WTC11 (cell line): ENCODE results near the gene KNG1. TPM values are rescaled to one million over a fixed set of nuclear protein-coding genes. Genes with fewer than 3 reads are reported as not detected.

Experiments used
- ATAC-seq: fragments of 200-7000 bp; cut with Tn5 transposase; 2 replicates; pipeline ENCODE4 v1.10.0; 2021; ENCODE audit warnings: mild to moderate bottlenecking, moderate library complexity
- CTCF ChIA-PET: fragments of 300-600 bp; sonication (Branson Sonifier 250); formaldehyde crosslinking; loops from one replicate; lab custom pipeline; 2021; ENCODE audit warnings: antibody characterized with exemption; lab: Charles Lee
- POLR2A ChIA-PET: fragments of 350-600 bp; sonication (Branson Sonifier 250); formaldehyde crosslinking; loops from one replicate; lab custom pipeline; 2021; ENCODE audit warnings: antibody characterized with exemption; lab: Charles Lee
- DNase-seq: peaks from one replicate; pipeline ENCODE4 v3.0.0; 2021; ENCODE audit warnings: low spot score
- H3K27ac Mint-ChIP-seq: 2 replicates; pipeline ENCODE4 v1.8.0; 2021; ENCODE audit warnings: mixed read lengths
- H3K27me3 Mint-ChIP-seq: 2 replicates; pipeline ENCODE4 v1.8.0; 2021; ENCODE audit warnings: low read depth, mild to moderate bottlenecking, moderate library complexity, mixed read lengths
- H3K36me3 Mint-ChIP-seq: 2 replicates; pipeline ENCODE4 v1.8.0; 2021; ENCODE audit warnings: mixed read lengths
- H3K4me1 Mint-ChIP-seq: 2 replicates; pipeline ENCODE4 v1.8.0; 2022; ENCODE audit warnings: mixed read lengths
- H3K4me3 Mint-ChIP-seq: 2 replicates; pipeline ENCODE4 v1.8.0; 2021; ENCODE audit warnings: mild to moderate bottlenecking, moderate library complexity, mixed read lengths
- H3K9me3 Mint-ChIP-seq: 2 replicates; pipeline ENCODE4 v1.8.0; 2021; ENCODE audit warnings: mixed read lengths
- CREB1 ChIP-seq: sonication (generic); formaldehyde crosslinking; IDR thresholded peaks from 2 replicates; pipeline ENCODE4 v1.8.0; 2023; ENCODE audit warnings: mild to moderate bottlenecking, missing genetic modification reagents
- CREM ChIP-seq: sonication (generic); formaldehyde crosslinking; IDR thresholded peaks from 2 replicates; pipeline ENCODE4 v1.8.1; 2022; ENCODE audit warnings: mild to moderate bottlenecking, missing genetic modification reagents, moderate library complexity
- ETV6 ChIP-seq: sonication (generic); formaldehyde crosslinking; IDR thresholded peaks from 2 replicates; pipeline ENCODE4 v1.8.1; 2022; ENCODE audit warnings: mild to moderate bottlenecking, missing genetic modification reagents
- FOXK1 ChIP-seq: sonication (generic); formaldehyde crosslinking; IDR thresholded peaks from 2 replicates; pipeline ENCODE4 v1.8.0; 2022; ENCODE audit warnings: mild to moderate bottlenecking, moderate library complexity, missing genetic modification reagents
- FOXP1 ChIP-seq: sonication (generic); formaldehyde crosslinking; IDR thresholded peaks from 2 replicates; pipeline ENCODE4 v1.8.0; 2022; ENCODE audit warnings: missing genetic modification reagents, mild to moderate bottlenecking, moderate library complexity, borderline replicate concordance
- GTF2I ChIP-seq: fragments of 250-450 bp; sonication (Bioruptor Pico); conservative IDR thresholded peaks from 2 replicates; pipeline ENCODE4 v1.4.0; 2021; ENCODE audit warnings: mild to moderate bottlenecking
- HMGA2 ChIP-seq: fragments of 250-450 bp; sonication (Bioruptor Pico); IDR thresholded peaks from 2 replicates; pipeline ENCODE4 v1.4.0; 2021; ENCODE audit warnings: mild to moderate bottlenecking, moderate library complexity
- JUN ChIP-seq: sonication (generic); formaldehyde crosslinking; IDR thresholded peaks from 2 replicates; pipeline ENCODE4 v1.8.0; 2023; ENCODE audit warnings: mild to moderate bottlenecking, missing genetic modification reagents
- MYBL2 ChIP-seq: sonication (generic); formaldehyde crosslinking; IDR thresholded peaks from 2 replicates; pipeline ENCODE4 v1.8.1; 2023; ENCODE audit warnings: mild to moderate bottlenecking, moderate library complexity, missing genetic modification reagents
- NFYB ChIP-seq: sonication (generic); formaldehyde crosslinking; conservative IDR thresholded peaks from 2 replicates; pipeline ENCODE4 v1.8.0; 2022; ENCODE audit warnings: low read depth, missing genetic modification reagents
- RORB ChIP-seq: fragments of 250-450 bp; sonication (Bioruptor Pico); IDR thresholded peaks from 2 replicates; pipeline ENCODE4 v1.9.0; 2021; ENCODE audit warnings: mild to moderate bottlenecking
- ZNF138 ChIP-seq: sonication (generic); formaldehyde crosslinking; conservative IDR thresholded peaks from 2 replicates; pipeline ENCODE4 v1.8.1; 2022; ENCODE audit warnings: mild to moderate bottlenecking, moderate library complexity, missing genetic modification reagents
- ZNF219 ChIP-seq: sonication (generic); formaldehyde crosslinking; IDR thresholded peaks from 2 replicates; pipeline ENCODE4 v1.8.0; 2023; ENCODE audit warnings: missing genetic modification reagents, mild to moderate bottlenecking, borderline replicate concordance
- ZNF281 ChIP-seq: sonication (generic); formaldehyde crosslinking; IDR thresholded peaks from 2 replicates; pipeline ENCODE4 v1.8.0; 2023; ENCODE audit warnings: mild to moderate bottlenecking, missing genetic modification reagents
- ZNF512 ChIP-seq: sonication (generic); formaldehyde crosslinking; IDR thresholded peaks from 2 replicates; pipeline ENCODE4 v1.8.1; 2022; ENCODE audit warnings: missing genetic modification reagents, borderline replicate concordance
- ZNF532 ChIP-seq: fragments of 250-450 bp; sonication (Bioruptor Pico); IDR thresholded peaks from 2 replicates; pipeline ENCODE4 v1.9.0; 2021; ENCODE audit warnings: mild to moderate bottlenecking, borderline replicate concordance
- ZNF671 ChIP-seq: fragments of 250-450 bp; sonication (Bioruptor Pico); IDR thresholded peaks from 2 replicates; pipeline ENCODE4 v1.8.0; 2021; ENCODE audit warnings: mild to moderate bottlenecking
- ZSCAN18 ChIP-seq: fragments of 250-450 bp; sonication (Bioruptor Pico); IDR thresholded peaks from 2 replicates; pipeline ENCODE4 v2.1.2; 2022; ENCODE audit warnings: mild to moderate bottlenecking, moderate library complexity
- total RNA-seq: library from RNA; stranded (reverse); gene quantifications from 3 replicates; pipeline ENCODE4 v1.2.3, GENCODE V29; 2021
- TF ChIP-seq, protein P1 (sequence below): sonication (generic); formaldehyde crosslinking; conservative IDR thresholded peaks from 2 replicates; pipeline ENCODE4 v1.8.1; 2022; ENCODE audit warnings: mild to moderate bottlenecking, missing genetic modification reagents
- TF ChIP-seq, protein P2 (sequence below): fragments of 250-450 bp; sonication (Bioruptor Pico); IDR thresholded peaks from 2 replicates; pipeline ENCODE4 v1.9.0; 2021; ENCODE audit warnings: moderate library complexity, mild to moderate bottlenecking, inconsistent platforms, borderline replicate concordance
- TF ChIP-seq, protein P3 (sequence below): sonication (generic); formaldehyde crosslinking; IDR thresholded peaks from 2 replicates; pipeline ENCODE4 v1.8.1; 2023; ENCODE audit warnings: mild to moderate bottlenecking, missing genetic modification reagents, moderate library complexity

The KNG1 gene
- total RNA-seq, 1 experiment from 2014 or later: 0.13 TPM

GRCh38 chr3:186759231-186759930 is 42.2 kb downstream of the KNG1 start:
- no peak overlapping the region for H3K27ac Mint-ChIP-seq
- TF ChIP-seq ZSCAN18 (CRISPR knock-in tag) (no peak), ETV6 (CRISPR knock-in tag) (no peak), FOXP1 (CRISPR knock-in tag) (no peak), FOXK1 (CRISPR knock-in tag) (no peak), ZNF281 (CRISPR knock-in tag) (no peak), JUN (no peak), CREB1 (CRISPR knock-in tag) (no peak), NFYB (no peak), MYBL2 (CRISPR knock-in tag) (no peak)
- TF ChIP-seq, protein P1, sequence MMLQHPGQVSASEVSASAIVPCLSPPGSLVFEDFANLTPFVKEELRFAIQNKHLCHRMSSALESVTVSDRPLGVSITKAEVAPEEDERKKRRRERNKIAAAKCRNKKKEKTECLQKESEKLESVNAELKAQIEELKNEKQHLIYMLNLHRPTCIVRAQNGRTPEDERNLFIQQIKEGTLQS (CRISPR knock-in tag): no peak
- TF ChIP-seq, protein P2, sequence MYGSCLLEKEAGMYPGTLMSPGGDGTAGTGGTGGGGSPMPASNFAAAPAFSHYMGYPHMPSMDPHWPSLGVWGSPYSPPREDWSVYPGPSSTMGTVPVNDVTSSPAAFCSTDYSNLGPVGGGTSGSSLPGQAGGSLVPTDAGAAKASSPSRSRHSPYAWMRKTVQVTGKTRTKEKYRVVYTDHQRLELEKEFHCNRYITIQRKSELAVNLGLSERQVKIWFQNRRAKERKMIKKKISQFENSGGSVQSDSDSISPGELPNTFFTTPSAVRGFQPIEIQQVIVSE (CRISPR knock-in tag): no peak
- peaks cover 12% of the 10 kb centered on the region for H3K4me1 Mint-ChIP-seq
- ATAC-seq: peak; percentile 56
- CTCF ChIA-PET: interaction anchor here (2.1 kb wide), 1 partner anchor 145 kb away, joined by 7 read pairs; no protein-coding TSS in a partner anchor
- H3K36me3 Mint-ChIP-seq: no peaks in the 10 kb centered on the region
- no peak overlapping the region for H3K4me3 Mint-ChIP-seq
- H3K27me3 Mint-ChIP-seq: no peaks in the 10 kb centered on the region; the same call in 1 of the 2 replicates
- H3K9me3 Mint-ChIP-seq: no peaks in the 10 kb centered on the region
- peak; percentile 19 for DNase-seq
- POLR2A ChIA-PET: no interaction called here

GRCh38 chr3:186760141-186760833 is 43.1 kb downstream of the KNG1 start:
- H3K27me3 Mint-ChIP-seq: no peaks in the 10 kb centered on the region; the same call in 1 of the 2 replicates
- CTCF ChIA-PET: interaction anchor here (2.1 kb wide), 1 partner anchor 146 kb away, joined by 7 read pairs; no protein-coding TSS in a partner anchor
- ATAC-seq: no peak
- H3K27ac Mint-ChIP-seq: no peak overlapping the region
- no peak overlapping the region for H3K4me3 Mint-ChIP-seq
- DNase-seq: no peak
- POLR2A ChIA-PET: no interaction called here
- peaks cover 3% of the 10 kb centered on the region for H3K36me3 Mint-ChIP-seq
- peaks cover 4% of the 10 kb centered on the region; the same call in 1 of the 2 replicates for H3K9me3 Mint-ChIP-seq
- H3K4me1 Mint-ChIP-seq: peaks cover 12% of the 10 kb centered on the region
- TF ChIP-seq ZNF512 (CRISPR knock-in tag): no peak
- TF ChIP-seq MYBL2 (CRISPR knock-in tag): no peak
- TF ChIP-seq, protein P3, sequence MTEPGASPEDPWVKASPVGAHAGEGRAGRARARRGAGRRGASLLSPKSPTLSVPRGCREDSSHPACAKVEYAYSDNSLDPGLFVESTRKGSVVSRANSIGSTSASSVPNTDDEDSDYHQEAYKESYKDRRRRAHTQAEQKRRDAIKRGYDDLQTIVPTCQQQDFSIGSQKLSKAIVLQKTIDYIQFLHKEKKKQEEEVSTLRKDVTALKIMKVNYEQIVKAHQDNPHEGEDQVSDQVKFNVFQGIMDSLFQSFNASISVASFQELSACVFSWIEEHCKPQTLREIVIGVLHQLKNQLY (CRISPR knock-in tag): no peak
- no peak for TF ChIP-seq CREM
- no peak for TF ChIP-seq ZNF532 (CRISPR knock-in tag)
- no peak for TF ChIP-seq ZNF138 (CRISPR knock-in tag)
- TF ChIP-seq ZNF671: no peak
- no peak for TF ChIP-seq RORB (CRISPR knock-in tag)
- TF ChIP-seq, protein P2 (CRISPR knock-in tag): no peak
- TF ChIP-seq GTF2I (CRISPR knock-in tag): no peak
- no peak for TF ChIP-seq HMGA2 (CRISPR knock-in tag)
- TF ChIP-seq ZNF219 (CRISPR knock-in tag): no peak
